Measurements from ENCODE around the gene DOK6.

DNA sequence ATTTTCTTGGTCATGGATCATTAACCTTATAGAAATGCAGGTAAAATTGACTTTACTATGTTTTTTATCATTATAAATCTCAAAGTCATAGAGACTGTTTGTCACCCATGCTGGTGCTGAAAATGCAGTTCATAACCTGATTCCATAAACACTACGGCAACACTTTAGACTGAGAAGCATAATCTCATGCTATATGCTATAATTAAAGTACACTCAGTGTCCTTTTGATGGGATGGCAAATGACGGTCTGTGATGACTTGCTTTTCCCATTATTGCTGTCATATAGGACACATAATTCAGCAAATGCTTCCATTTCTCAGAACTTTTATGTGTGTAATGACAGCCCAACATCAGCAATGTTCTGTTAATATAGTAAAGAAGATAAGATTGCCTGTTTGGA, 384.1 kb downstream of the DOK6 start:
- TF ChIP-seq, protein P1, sequence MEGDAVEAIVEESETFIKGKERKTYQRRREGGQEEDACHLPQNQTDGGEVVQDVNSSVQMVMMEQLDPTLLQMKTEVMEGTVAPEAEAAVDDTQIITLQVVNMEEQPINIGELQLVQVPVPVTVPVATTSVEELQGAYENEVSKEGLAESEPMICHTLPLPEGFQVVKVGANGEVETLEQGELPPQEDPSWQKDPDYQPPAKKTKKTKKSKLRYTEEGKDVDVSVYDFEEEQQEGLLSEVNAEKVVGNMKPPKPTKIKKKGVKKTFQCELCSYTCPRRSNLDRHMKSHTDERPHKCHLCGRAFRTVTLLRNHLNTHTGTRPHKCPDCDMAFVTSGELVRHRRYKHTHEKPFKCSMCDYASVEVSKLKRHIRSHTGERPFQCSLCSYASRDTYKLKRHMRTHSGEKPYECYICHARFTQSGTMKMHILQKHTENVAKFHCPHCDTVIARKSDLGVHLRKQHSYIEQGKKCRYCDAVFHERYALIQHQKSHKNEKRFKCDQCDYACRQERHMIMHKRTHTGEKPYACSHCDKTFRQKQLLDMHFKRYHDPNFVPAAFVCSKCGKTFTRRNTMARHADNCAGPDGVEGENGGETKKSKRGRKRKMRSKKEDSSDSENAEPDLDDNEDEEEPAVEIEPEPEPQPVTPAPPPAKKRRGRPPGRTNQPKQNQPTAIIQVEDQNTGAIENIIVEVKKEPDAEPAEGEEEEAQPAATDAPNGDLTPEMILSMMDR (conservative IDR thresholded peaks at IDR 0.05; ENCODE audit: low read depth in 2 of 2) = no peak
- TF ChIP-seq EZH2phosphoT487 (IDR thresholded peaks at IDR 0.05; ENCODE audit: unreplicated experiment) = no peak
- TF ChIP-seq POLR2AphosphoS5 (IDR thresholded peaks at IDR 0.05; ENCODE audit: low read depth) = no peak
- TF ChIP-seq EZH2 (IDR thresholded peaks at IDR 0.05; ENCODE audit: low read depth, unreplicated experiment) = no peak
- no peak for TF ChIP-seq CREB1 (CRISPR knock-in tag; IDR thresholded peaks at IDR 0.05; ENCODE audit: low read depth)
- TF ChIP-seq, protein P2, sequence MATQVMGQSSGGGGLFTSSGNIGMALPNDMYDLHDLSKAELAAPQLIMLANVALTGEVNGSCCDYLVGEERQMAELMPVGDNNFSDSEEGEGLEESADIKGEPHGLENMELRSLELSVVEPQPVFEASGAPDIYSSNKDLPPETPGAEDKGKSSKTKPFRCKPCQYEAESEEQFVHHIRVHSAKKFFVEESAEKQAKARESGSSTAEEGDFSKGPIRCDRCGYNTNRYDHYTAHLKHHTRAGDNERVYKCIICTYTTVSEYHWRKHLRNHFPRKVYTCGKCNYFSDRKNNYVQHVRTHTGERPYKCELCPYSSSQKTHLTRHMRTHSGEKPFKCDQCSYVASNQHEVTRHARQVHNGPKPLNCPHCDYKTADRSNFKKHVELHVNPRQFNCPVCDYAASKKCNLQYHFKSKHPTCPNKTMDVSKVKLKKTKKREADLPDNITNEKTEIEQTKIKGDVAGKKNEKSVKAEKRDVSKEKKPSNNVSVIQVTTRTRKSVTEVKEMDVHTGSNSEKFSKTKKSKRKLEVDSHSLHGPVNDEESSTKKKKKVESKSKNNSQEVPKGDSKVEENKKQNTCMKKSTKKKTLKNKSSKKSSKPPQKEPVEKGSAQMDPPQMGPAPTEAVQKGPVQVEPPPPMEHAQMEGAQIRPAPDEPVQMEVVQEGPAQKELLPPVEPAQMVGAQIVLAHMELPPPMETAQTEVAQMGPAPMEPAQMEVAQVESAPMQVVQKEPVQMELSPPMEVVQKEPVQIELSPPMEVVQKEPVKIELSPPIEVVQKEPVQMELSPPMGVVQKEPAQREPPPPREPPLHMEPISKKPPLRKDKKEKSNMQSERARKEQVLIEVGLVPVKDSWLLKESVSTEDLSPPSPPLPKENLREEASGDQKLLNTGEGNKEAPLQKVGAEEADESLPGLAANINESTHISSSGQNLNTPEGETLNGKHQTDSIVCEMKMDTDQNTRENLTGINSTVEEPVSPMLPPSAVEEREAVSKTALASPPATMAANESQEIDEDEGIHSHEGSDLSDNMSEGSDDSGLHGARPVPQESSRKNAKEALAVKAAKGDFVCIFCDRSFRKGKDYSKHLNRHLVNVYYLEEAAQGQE (IDR thresholded peaks at IDR 0.05; ENCODE audit: unreplicated experiment) = no peak
- TF ChIP-seq ZNF114 (CRISPR knock-in tag; IDR thresholded peaks at IDR 0.05) = no peak
- TF ChIP-seq STAT1 (IDR thresholded peaks at IDR 0.05; ENCODE audit: unreplicated experiment) = no peak
- TF ChIP-seq JUNB (IDR thresholded peaks at IDR 0.05; ENCODE audit: unreplicated experiment) = no peak
- no peak for TF ChIP-seq NANOG (IDR thresholded peaks at IDR 0.05; ENCODE audit: borderline replicate concordance)
- TF ChIP-seq, protein P3, sequence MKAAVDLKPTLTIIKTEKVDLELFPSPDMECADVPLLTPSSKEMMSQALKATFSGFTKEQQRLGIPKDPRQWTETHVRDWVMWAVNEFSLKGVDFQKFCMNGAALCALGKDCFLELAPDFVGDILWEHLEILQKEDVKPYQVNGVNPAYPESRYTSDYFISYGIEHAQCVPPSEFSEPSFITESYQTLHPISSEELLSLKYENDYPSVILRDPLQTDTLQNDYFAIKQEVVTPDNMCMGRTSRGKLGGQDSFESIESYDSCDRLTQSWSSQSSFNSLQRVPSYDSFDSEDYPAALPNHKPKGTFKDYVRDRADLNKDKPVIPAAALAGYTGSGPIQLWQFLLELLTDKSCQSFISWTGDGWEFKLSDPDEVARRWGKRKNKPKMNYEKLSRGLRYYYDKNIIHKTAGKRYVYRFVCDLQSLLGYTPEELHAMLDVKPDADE (IDR thresholded peaks at IDR 0.05) = no peak
